HT1080 (cell line): ENCODE data around the gene PUS3. TPM values are rescaled to one million over a fixed set of nuclear protein-coding genes. Genes with fewer than 3 reads are reported as not detected.
"Not testable (repeated sequence)": the region's sequence is repeated elsewhere in the genome, so short reads cannot be mapped to it uniquely, and the experiment has no call there.

Experiments
- DNase-seq: peaks from one replicate; pipeline ENCODE4 v3.0.0-alpha.2; 2015; ENCODE audit warnings: low read depth
- total RNA-seq: library from RNA; depleted of rRNA; stranded (reverse); fragments of >200 nt; shearing (Covaris generic); gene quantifications from 2 replicates; pipeline ENCODE4 v1.2.3, GENCODE V29; 2014; rRNA removed

The PUS3 gene
- total RNA-seq, 1 experiment from 2014 or later: 35.7 TPM

DNA sequence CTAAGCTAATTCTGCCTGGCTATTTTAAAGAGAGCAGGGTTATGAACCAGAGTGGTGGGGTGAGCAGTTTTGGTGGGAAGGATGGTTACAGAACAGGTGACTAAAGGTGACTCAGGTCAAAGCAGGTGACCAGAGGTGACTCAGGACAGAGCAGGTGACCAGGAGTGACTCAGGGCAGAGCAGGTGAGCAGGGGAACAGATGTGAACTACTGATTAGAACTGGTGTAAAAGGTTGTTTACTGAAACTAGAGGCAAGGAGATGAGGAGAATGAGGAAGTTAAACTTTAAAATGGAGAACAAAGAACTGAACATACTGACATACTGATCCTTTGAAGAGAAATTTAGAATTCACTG is 30.9 kb downstream of the PUS3 start:
- DNase-seq: no peak

DNA sequence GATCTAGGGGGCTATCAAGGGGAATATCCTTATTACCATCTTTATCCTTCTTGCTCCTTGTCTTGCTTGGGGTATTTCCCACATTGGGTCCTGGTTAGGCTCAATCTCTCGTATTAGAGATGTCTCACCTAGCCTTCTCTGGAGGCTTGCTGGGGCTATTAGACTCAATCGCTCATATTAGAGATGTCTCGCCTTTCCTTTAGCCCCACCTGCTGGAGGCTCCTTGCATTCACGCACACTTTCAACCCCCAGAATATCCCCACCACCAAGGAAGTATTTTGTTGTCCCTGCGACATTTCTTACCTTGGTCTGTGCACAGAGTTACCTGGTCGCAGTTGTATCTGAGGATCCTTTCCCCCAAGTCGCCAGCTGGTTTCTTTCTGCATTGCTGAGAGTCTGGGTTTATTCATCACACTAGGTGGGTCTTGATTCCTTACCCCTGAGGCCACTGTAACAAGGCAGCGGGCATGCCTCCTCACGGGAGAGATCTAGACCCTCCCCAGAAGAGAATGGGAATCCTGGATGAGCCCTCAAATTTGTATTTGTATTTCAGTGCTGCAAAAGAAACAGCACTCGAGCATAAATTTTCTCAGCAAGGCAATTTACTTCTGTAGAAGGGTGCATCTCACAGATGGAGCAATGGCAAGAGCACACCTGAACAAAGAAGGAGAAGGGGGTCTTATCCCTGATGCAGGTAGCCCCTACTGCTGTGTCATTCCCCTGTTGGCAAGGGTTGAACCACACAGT is 31.4 kb downstream of the PUS3 start:
- peak; percentile 51 for DNase-seq

DNA sequence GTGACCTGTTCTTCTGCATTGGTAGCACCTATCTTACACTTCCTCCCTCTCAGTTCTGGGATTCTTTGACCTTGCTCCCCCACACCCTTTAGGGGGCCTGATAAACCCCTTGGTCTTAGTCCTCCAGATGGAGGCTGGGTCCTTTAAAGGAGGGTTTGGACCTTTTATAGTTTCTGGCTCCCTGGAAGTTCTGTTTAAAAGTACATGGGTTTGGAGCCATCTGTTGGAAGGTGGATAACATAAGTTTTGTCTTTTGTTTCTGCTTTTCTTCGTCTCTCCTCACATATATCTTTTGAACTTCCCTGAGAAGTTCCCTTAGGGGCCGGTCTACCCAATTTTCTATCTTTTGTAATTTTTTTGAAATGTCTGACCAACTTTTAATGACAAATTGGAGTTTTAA is 33.5 kb downstream of the PUS3 start:
- DNase-seq: no peak

DNA sequence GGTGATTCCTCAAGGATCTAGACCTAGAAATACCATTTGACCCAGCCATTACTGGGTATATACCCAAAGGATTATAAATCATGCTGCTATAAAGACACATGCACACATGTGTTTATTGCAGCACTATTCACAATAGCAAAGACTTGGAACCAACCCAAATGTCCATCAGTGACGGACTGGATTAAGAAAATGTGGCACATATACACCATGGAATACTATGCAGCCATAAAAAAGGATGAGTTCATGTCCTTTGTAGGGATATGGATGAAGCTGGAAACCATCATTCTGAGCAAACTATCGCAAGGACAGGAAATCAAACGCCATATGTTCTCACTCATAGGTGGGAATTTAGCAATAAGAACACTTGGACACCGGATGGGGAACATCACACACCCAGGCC is 37.7 kb downstream of the PUS3 start:
- DNase-seq: not testable (repeated sequence)

DNA sequence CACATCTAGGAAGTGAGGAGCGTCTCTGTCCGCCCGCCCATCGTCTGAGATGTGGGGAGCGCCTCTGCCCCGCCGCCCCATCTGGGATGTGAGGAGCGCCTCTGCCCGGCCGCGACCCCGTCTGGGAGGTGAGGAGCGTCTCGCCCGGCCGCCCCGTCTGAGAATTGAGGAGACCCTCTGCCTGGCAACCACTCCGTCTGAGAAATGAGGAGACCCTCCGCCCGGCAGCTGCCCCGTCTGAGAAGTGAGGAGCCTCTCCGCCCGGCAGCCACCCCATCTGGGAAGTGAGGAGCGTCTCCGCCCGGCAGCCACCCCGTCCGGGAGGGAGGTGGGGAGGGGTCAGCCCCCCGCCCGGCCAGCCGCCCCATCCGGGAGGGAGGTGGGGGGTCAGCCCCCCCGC is 40.2 kb downstream of the PUS3 start:
- not testable (repeated sequence) for DNase-seq

DNA sequence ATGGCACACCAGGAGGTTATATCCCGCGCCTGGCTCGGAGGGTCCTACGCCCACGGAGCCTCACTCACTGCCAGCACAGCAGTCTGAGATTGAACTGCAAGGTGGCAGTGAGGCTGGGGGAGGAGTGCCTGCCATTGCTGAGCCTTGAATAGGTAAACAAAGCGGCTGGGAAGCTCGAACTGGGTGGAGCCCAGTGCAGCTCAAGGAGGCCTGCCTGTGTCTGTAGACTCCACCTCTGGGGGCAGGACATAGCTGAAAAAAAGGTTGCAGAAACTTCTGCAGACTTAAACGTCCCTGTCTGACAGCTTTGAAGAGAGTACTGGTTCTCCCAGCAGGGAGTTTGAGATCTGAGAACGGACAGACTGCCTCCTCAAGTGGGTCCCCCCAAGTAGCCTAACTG is 45.3 kb downstream of the PUS3 start:
- DNase-seq: not testable (repeated sequence)

DNA sequence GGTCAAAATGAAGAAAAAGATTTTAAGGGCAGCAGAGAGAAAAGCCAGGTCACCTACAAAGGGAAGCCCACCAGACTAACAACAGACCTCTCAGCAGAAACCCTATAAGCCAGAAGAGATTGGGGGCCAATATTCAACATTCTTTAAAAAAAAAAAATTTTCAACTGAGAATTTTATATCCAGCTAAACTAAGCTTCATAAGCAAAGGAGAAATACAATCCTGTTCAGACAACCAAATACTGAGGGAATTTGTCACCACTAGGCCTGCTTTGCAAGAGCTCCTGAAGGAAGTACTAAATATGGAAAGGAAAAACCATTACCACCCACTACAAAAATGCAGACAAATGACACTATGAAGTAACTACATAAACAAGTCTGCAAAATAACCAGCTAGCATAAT is 56.8 kb downstream of the PUS3 start:
- no peak for DNase-seq

Other genes with a start within 250 kb of the PUS3 start
- gene ACRV1, start 222.4 kb downstream of the PUS3 start, total RNA-seq: 0.10 TPM in 1 of 2 replicates, not detected in the other
- not detected in 2 replicates for gene PATE1, start 156.9 kb downstream of the PUS3 start, total RNA-seq
- gene PATE2, start 124.4 kb downstream of the PUS3 start, total RNA-seq: not detected in 2 replicates
- not detected in 2 replicates for gene PATE3, start 115.1 kb downstream of the PUS3 start, total RNA-seq
- not detected in 2 replicates for gene PATE4, start 69.9 kb downstream of the PUS3 start, total RNA-seq
- 21.3 and 23.9 TPM in 2 replicates for gene HYLS1, start 15.5 kb downstream of the PUS3 start, total RNA-seq
- not detected in 2 replicates for gene DDX25, start 1.3 kb upstream of the PUS3 start, total RNA-seq
- gene VSIG10L2, start 42.8 kb upstream of the PUS3 start, total RNA-seq: not detected in 2 replicates
- gene CDON, start 159.7 kb upstream of the PUS3 start, total RNA-seq: 1.7 and 1.9 TPM in 2 replicates